Liver (tissue), 9 donors: ENCODE data around the gene PRCD. TPM values are rescaled to one million over a fixed set of nuclear protein-coding genes. Genes with fewer than 3 reads are reported as not detected.

Experiments used
- DNase-seq: peaks from one replicate; pipeline ENCODE4 v3.0.0-alpha.2; 2017; ENCODE audit warnings: low spot score
- H3K27ac ChIP-seq, 2 donors: one replicate each; pipeline ENCODE4 v1.7.0; 2013; ENCODE audit warnings: inconsistent platforms in 2 of 2, low read length in 2 of 2, control low read depth in 1 of 2, low read depth in 1 of 2, mild to moderate bottlenecking in 1 of 2
- H3K27me3 ChIP-seq, 4 donors: one replicate each; pipeline versions ENCODE4 v1.6.1 to v1.7.0; 2013; ENCODE audit warnings: low read length in 3 of 4, inconsistent platforms in 1 of 4, mild to moderate bottlenecking in 1 of 4, moderate library complexity in 1 of 4; ENCODE audit not compliant: control insufficient read depth in 4 of 4, insufficient read depth in 4 of 4
- H3K36me3 ChIP-seq, 4 donors: one replicate each; pipeline versions ENCODE4 v1.6.1 to v1.7.0; 2013; ENCODE audit warnings: low read length in 3 of 4, mild to moderate bottlenecking in 3 of 4, low read depth in 1 of 4, moderate library complexity in 1 of 4; ENCODE audit not compliant: control insufficient read depth in 4 of 4, insufficient read depth in 3 of 4
- H3K4me1 ChIP-seq, 4 donors: one replicate each; pipeline versions ENCODE4 v1.6.1 to v1.7.0; 2013; ENCODE audit warnings: low read length in 3 of 4, mild to moderate bottlenecking in 3 of 4, moderate library complexity in 1 of 4; ENCODE audit not compliant: control insufficient read depth in 4 of 4, insufficient read depth in 4 of 4
- H3K4me3 ChIP-seq, 3 donors: one replicate each; pipeline versions ENCODE4 v1.6.1 to v1.7.0; 2013; ENCODE audit warnings: low read length in 3 of 3, control low read depth in 1 of 3, low read depth in 1 of 3, mild to moderate bottlenecking in 1 of 3
- H3K9ac ChIP-seq, 2 donors: one replicate each; pipeline ENCODE4 v1.7.0; 2013; ENCODE audit warnings: low read length in 2 of 2, mild to moderate bottlenecking in 2 of 2, moderate library complexity in 2 of 2, control low read depth in 1 of 2, low read depth in 1 of 2
- H3K9me3 ChIP-seq, 4 donors: one replicate each; pipeline versions ENCODE4 v1.6.1 to v1.7.0; 2013; ENCODE audit warnings: low read length in 3 of 4; ENCODE audit not compliant: control insufficient read depth in 4 of 4
- EGR1 ChIP-seq, 2 donors: IDR thresholded peaks; 2 replicates each; pipeline ENCODE4 v1.6.1; 2016 to 2018; ENCODE audit warnings: antibody characterized with exemption in 2 of 2, low read depth in 2 of 2
- FOXA2 ChIP-seq: IDR thresholded peaks from 2 replicates; pipeline ENCODE4 v1.6.1; 2016; ENCODE audit warnings: antibody characterized with exemption
- GABPA ChIP-seq, 2 donors: IDR thresholded peaks in 1 of 2; conservative IDR thresholded peaks in 1 of 2; 2 replicates each; pipeline ENCODE4 v1.6.1; 2016; ENCODE audit warnings: antibody characterized with exemption in 2 of 2, mild to moderate bottlenecking in 1 of 2, moderate library complexity in 1 of 2
- HNF4A ChIP-seq, 2 donors: conservative IDR thresholded peaks; 2 replicates each; pipeline ENCODE4 v1.6.1; 2016; ENCODE audit warnings: antibody characterized with exemption in 2 of 2, mild to moderate bottlenecking in 2 of 2
- HNF4G ChIP-seq: IDR thresholded peaks from 2 replicates; pipeline ENCODE4 v1.6.1; 2016; ENCODE audit warnings: antibody characterized with exemption
- JUND ChIP-seq, 2 donors: IDR thresholded peaks; 2 replicates each; pipeline ENCODE4 v1.6.1; 2016; ENCODE audit warnings: antibody characterized with exemption in 2 of 2
- NR2F2 ChIP-seq: IDR thresholded peaks from 2 replicates; pipeline ENCODE4 v1.6.1; 2016; ENCODE audit warnings: antibody characterized with exemption
- RAD21 ChIP-seq, 2 donors: IDR thresholded peaks; 2 replicates each; pipeline ENCODE4 v1.6.1; 2016; ENCODE audit warnings: antibody characterized with exemption in 2 of 2, mild to moderate bottlenecking in 2 of 2
- RXRA ChIP-seq, 2 donors: IDR thresholded peaks; 2 replicates each; pipeline ENCODE4 v1.6.1; 2017 to 2018; ENCODE audit warnings: antibody characterized with exemption in 2 of 2, mild to moderate bottlenecking in 1 of 2
- SP1 ChIP-seq: IDR thresholded peaks from 2 replicates; pipeline ENCODE4 v1.6.1; 2018; ENCODE audit warnings: antibody characterized with exemption, mild to moderate bottlenecking
- TAF1 ChIP-seq: conservative IDR thresholded peaks from 2 replicates; pipeline ENCODE4 v1.6.1; 2016; ENCODE audit warnings: antibody characterized with exemption, mild to moderate bottlenecking
- YY1 ChIP-seq: IDR thresholded peaks from 2 replicates; pipeline ENCODE4 v1.6.1; 2016; ENCODE audit warnings: antibody characterized with exemption, mild to moderate bottlenecking
- WGBS: extraction: QIAGEN DNeasy Blood & Tissue Kit; methylation state at CpG from one replicate; pipeline ENCODE4 v1.1.7; 2013; 5-methylcytosine and 5-hydroxymethylcytosine counted together
- polyA plus RNA-seq, 2 donors: library from polyadenylated mRNA; stranded (reverse) in 1 of 2; unstranded in 1 of 2; fragments of 200-250 nt in 1 of 2; fragments of >200 nt in 1 of 2; fragmentation: Nextera tagmentation in 1 of 2; extraction: Ambion mirVana in 1 of 2; gene quantifications; one replicate each; pipeline versions ENCODE4 v1.2.1 to v1.2.3, GENCODE V29; 2013 to 2015
- total RNA-seq, 2 donors: library from RNA; depleted of rRNA; stranded (reverse); fragments of >200 nt; gene quantifications; one replicate each; pipeline ENCODE4 v1.2.3, GENCODE V29; 2014
- TF ChIP-seq, protein P1 (sequence below): IDR thresholded peaks from 2 replicates; pipeline ENCODE4 v1.6.1; 2016; ENCODE audit warnings: antibody characterized with exemption
- TF ChIP-seq, protein P2 (sequence below): IDR thresholded peaks from 2 replicates; pipeline ENCODE4 v1.6.1; 2016; ENCODE audit warnings: antibody characterized with exemption
- TF ChIP-seq, protein P3 (sequence below): IDR thresholded peaks from 2 replicates; pipeline ENCODE4 v1.6.1; 2016; ENCODE audit warnings: antibody characterized with exemption
- TF ChIP-seq, protein P4 (sequence below): IDR thresholded peaks from 2 replicates; pipeline ENCODE4 v1.6.1; 2016; ENCODE audit warnings: antibody characterized with exemption, mild to moderate bottlenecking
- donor health status: healthy.
- donor health status: healthy.
- donor health status: healthy.
- donor health status: healthy.
- donor health status: healthy.

Gene PRCD
- total and polyA plus RNA-seq, 4 donors = 0.63 to 1.0 (median 0.75) TPM; not detected in 1

DNA sequence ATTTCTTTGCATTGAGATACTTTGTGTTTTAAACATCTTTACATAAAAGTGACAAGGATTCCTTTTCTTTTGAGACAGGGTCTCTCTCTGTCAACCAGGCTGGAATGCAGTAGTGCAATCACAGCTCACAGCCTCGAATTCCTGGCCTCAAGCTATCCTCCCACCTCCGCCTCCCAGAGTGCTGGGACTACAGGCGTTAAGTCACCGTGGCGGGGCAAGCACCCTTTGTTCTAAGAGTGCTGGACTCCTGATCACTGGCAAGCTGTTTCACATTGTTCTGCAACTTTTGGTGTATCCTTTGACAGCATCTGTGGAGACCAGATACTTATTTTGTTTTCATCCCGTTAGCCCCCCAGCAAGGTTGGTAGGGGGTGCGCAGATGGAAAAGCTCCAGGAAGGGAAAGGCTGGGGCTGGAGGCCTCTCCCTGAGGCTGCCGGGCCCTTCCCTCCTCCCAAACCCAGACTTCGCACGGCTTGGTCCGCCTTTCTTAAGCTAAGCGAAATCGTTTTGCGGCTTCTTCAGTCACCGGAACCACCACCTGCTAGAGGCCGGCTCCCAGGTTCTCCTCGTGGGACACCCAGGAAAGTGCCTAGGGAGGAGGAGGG lies 44.7 kb downstream of the PRCD start:
- H3K9ac ChIP-seq = peak overlapping the region in 1 of 2 donors; percentile 6
- no peak for DNase-seq

DNA sequence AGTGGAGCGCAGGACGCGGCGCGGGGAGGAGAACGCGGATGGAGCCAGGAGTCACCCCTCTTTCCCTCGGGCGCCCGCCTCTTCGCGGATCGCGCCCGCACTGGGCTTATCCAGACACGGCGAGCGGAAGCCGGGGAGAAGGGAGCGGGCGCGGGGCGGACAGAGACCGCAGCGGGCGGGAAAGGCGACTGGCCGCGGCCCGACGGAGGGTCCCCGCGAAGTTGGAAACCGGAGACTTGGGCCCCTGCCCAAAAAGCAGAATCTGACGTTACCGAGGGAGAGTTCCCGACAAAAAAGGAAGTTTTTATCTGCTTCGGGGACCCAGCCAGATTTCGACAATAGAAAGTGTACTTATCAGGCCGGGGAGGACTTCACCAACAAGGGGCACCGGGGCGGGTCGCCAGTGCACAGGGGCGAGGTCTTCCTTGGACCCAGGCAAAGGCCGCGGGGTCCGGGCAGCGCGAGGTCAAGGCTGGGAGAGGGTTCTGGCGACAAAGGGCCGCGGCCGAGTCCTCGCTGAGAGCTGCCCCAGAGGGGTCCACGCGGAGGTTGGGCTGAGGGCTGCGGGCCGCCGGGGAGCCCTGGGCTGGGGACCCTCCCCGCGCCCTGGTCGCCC lies 45.3 kb downstream of the PRCD start:
- H3K4me1 ChIP-seq = peaks cover 7 to 26% (median 16%) of the 10 kb centered on the region in 4 donors
- H3K9me3 ChIP-seq = no peaks in the 10 kb centered on the region
- H3K27me3 ChIP-seq = no peaks in the 10 kb centered on the region
- WGBS = 3% methylated on average over 62 of the region's 62 CpGs
- H3K4me3 ChIP-seq = peak overlapping the region; percentile 23 to 66 (median 58)
- peak overlapping the region in 1 of 2 donors; percentile 42 for H3K27ac ChIP-seq
- H3K36me3 ChIP-seq = no peaks in the 10 kb centered on the region
- H3K9ac ChIP-seq = peak overlapping the region in 1 of 2 donors; percentile 6
- no peak for DNase-seq
- TF ChIP-seq RXRA (IDR thresholded peaks at IDR 0.05) = no peak
- TF ChIP-seq TAF1 = no peak
- TF ChIP-seq JUND (IDR thresholded peaks at IDR 0.05) = no peak
- TF ChIP-seq FOXA2 = no peak
- TF ChIP-seq, protein P1, sequence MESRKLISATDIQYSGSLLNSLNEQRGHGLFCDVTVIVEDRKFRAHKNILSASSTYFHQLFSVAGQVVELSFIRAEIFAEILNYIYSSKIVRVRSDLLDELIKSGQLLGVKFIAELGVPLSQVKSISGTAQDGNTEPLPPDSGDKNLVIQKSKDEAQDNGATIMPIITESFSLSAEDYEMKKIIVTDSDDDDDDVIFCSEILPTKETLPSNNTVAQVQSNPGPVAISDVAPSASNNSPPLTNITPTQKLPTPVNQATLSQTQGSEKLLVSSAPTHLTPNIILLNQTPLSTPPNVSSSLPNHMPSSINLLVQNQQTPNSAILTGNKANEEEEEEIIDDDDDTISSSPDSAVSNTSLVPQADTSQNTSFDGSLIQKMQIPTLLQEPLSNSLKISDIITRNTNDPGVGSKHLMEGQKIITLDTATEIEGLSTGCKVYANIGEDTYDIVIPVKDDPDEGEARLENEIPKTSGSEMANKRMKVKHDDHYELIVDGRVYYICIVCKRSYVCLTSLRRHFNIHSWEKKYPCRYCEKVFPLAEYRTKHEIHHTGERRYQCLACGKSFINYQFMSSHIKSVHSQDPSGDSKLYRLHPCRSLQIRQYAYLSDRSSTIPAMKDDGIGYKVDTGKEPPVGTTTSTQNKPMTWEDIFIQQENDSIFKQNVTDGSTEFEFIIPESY = no peak
- no peak for TF ChIP-seq HNF4A (conservative IDR thresholded peaks at IDR 0.05)
- TF ChIP-seq, protein P2, sequence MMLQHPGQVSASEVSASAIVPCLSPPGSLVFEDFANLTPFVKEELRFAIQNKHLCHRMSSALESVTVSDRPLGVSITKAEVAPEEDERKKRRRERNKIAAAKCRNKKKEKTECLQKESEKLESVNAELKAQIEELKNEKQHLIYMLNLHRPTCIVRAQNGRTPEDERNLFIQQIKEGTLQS = no peak
- TF ChIP-seq, protein P3, sequence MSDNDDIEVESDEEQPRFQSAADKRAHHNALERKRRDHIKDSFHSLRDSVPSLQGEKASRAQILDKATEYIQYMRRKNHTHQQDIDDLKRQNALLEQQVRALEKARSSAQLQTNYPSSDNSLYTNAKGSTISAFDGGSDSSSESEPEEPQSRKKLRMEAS = no peak
- TF ChIP-seq, protein P4, sequence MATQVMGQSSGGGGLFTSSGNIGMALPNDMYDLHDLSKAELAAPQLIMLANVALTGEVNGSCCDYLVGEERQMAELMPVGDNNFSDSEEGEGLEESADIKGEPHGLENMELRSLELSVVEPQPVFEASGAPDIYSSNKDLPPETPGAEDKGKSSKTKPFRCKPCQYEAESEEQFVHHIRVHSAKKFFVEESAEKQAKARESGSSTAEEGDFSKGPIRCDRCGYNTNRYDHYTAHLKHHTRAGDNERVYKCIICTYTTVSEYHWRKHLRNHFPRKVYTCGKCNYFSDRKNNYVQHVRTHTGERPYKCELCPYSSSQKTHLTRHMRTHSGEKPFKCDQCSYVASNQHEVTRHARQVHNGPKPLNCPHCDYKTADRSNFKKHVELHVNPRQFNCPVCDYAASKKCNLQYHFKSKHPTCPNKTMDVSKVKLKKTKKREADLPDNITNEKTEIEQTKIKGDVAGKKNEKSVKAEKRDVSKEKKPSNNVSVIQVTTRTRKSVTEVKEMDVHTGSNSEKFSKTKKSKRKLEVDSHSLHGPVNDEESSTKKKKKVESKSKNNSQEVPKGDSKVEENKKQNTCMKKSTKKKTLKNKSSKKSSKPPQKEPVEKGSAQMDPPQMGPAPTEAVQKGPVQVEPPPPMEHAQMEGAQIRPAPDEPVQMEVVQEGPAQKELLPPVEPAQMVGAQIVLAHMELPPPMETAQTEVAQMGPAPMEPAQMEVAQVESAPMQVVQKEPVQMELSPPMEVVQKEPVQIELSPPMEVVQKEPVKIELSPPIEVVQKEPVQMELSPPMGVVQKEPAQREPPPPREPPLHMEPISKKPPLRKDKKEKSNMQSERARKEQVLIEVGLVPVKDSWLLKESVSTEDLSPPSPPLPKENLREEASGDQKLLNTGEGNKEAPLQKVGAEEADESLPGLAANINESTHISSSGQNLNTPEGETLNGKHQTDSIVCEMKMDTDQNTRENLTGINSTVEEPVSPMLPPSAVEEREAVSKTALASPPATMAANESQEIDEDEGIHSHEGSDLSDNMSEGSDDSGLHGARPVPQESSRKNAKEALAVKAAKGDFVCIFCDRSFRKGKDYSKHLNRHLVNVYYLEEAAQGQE = no peak
- no peak for TF ChIP-seq EGR1 (IDR thresholded peaks at IDR 0.05; ENCODE audit: low read depth in 2 of 2)
- TF ChIP-seq YY1 = no peak
- no peak for TF ChIP-seq RAD21 (IDR thresholded peaks at IDR 0.05)

More for the DNA sequence above, 44.7 kb downstream of the PRCD start:
- Histone ChIP-seq H3K4me3 (peak overlapping the region in 2 of 3 donors; percentile 58 to 66), H3K4me1 (peaks cover 7 to 26% (median 16%) of the 10 kb centered on the region in 4 donors), H3K27ac (no peak overlapping the region), H3K27me3 (no peaks in the 10 kb centered on the region), H3K36me3 (no peaks in the 10 kb centered on the region), H3K9me3 (no peaks in the 10 kb centered on the region)
- TF ChIP-seq GABPA (IDR thresholded peaks at IDR 0.05 in 1 of 2, conservative IDR thresholded peaks at IDR 0.05 in 1 of 2) = no peak
- no peak for TF ChIP-seq HNF4A (conservative IDR thresholded peaks at IDR 0.05)
- no peak for TF ChIP-seq HNF4G
- no peak for TF ChIP-seq SP1
- TF ChIP-seq EGR1 (IDR thresholded peaks at IDR 0.05; ENCODE audit: low read depth in 2 of 2) = no peak
- TF ChIP-seq YY1 = no peak
- no peak for TF ChIP-seq FOXA2
- TF ChIP-seq, protein P1 = no peak
- no peak for TF ChIP-seq RAD21 (IDR thresholded peaks at IDR 0.05)
- TF ChIP-seq JUND (IDR thresholded peaks at IDR 0.05) = no peak
- no peak for TF ChIP-seq TAF1
- TF ChIP-seq RXRA (IDR thresholded peaks at IDR 0.05) = no peak
- TF ChIP-seq NR2F2 = no peak
- TF ChIP-seq, protein P4 = no peak
- WGBS = 41% methylated on average over 17 of the region's 17 CpGs
